Lower lobe of right lung (tissue), 2 donors: Measurements from ENCODE around the gene MAN2B1. TPM values are rescaled to one million over a fixed set of nuclear protein-coding genes. Genes with fewer than 3 reads are reported as not detected.

ENCODE experiments used
- ATAC-seq, 2 donors: fragments of 200-7000 bp; cut with Tn5 transposase; one replicate each; pipeline ENCODE4 v1.9.1; 2020 to 2022; ENCODE audit warnings: mild to moderate bottlenecking in 2 of 2, moderate library complexity in 2 of 2
- DNase-seq: peaks from one replicate; pipeline ENCODE4 v3.0.0-alpha.2; 2020
- H3K27ac ChIP-seq: fragments of 200-600 bp; one replicate; pipeline ENCODE4 v1.8.0; 2022
- H3K27me3 ChIP-seq: fragments of 200-600 bp; one replicate; pipeline ENCODE4 v1.8.0; 2022; ENCODE audit warnings: low read depth
- H3K36me3 ChIP-seq: fragments of 200-600 bp; one replicate; pipeline ENCODE4 v1.8.0; 2022; ENCODE audit warnings: mild to moderate bottlenecking
- H3K4me1 ChIP-seq: fragments of 200-600 bp; one replicate; pipeline ENCODE4 v1.8.0; 2022
- H3K4me3 ChIP-seq: fragments of 200-600 bp; one replicate; pipeline ENCODE4 v1.8.0; 2022; ENCODE audit warnings: mild to moderate bottlenecking
- H3K9me3 ChIP-seq: fragments of 200-600 bp; one replicate; pipeline ENCODE4 v1.8.0; 2022
- CTCF ChIP-seq: fragments of 200-600 bp; IDR thresholded peaks from one replicate; pipeline ENCODE4 v1.8.0; 2022; ENCODE audit warnings: antibody characterized with exemption, mild to moderate bottlenecking
- intact Hi-C: fragments of 100-400 bp; cut with DNase I; formaldehyde crosslinking; loops from one replicate; pipeline ENCODE4 v1.11.0; 2022
- total RNA-seq: library from RNA; stranded (reverse); fragmentation: NEBNext Ultra II Directional; extraction: Animal tissue kit (Norgen Biotek cat#: 25700); gene quantifications from one replicate; pipeline ENCODE4 v1.2.1, GENCODE V29; 2021
- donor health status: DM: no; HTN: yes; CAD: no; lungs with severe emphysema.

The MAN2B1 gene
- total RNA-seq, 1 donor from 2014 or later: 251 TPM

- no peak for TF ChIP-seq CTCF
- DNase-seq (no peak), ATAC-seq (no peak)
- Histone ChIP-seq H3K27me3 (no peaks in the 10 kb centered on the region), H3K4me3 (peak overlapping the region; percentile 97), H3K9me3 (no peaks in the 10 kb centered on the region), H3K36me3 (peaks cover 16% of the 10 kb centered on the region), H3K4me1 (peaks cover 20% of the 10 kb centered on the region), H3K27ac (no peak overlapping the region)
- intact Hi-C loops: no loop called here
These were observed 29.0 kb upstream of the MAN2B1 start for GRCh38 chr19:12695514-12695913.

DNA sequence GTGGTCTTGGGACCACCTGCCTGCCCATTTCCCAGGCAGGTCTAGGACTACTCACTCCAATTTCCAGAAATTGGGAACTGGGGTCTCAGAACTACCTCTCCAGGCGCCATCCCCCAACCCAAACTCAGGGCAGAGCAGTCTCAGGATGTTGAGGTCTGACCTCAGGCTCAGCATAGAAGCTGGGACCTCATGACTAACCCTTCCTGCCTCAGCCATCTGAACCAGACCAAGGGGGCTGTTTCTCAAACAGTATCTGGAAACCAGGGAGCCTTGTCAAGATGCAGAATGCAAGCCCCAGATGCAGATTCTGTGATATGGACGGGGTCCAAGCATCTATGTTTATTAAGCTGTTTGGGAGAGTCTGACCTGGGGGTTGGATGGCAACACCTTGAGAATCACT, 28.6 kb upstream of the MAN2B1 start:
- Histone ChIP-seq H3K9me3 (no peaks in the 10 kb centered on the region), H3K4me1 (peaks cover 20% of the 10 kb centered on the region), H3K4me3 (no peak overlapping the region), H3K36me3 (peaks cover 12% of the 10 kb centered on the region), H3K27me3 (no peaks in the 10 kb centered on the region), H3K27ac (no peak overlapping the region)
- TF ChIP-seq CTCF: no peak
- intact Hi-C loops: no loop called here
- DNase-seq (no peak), ATAC-seq (no peak)

DNA sequence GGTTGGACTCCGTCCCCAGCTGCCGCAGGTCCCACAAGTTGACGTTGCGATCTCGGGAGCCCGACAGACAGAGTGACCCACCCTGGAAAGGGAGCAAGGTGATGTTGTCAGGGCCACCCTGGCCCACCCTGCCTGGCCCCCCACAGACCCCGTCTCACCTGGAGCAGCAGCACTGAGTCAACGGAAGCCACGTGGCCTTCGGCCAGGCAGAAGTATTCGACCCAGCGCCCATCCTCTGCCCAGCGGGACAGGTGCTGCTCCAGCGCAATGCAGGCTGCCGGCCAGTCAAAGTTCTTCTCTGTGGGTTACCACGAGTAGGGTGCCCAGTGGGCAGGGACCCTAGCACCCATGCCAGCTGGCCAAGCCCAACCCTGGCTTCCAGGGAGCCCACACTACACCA, 28.1 kb upstream of the MAN2B1 start:
- intact Hi-C loops: no loop called here
- H3K36me3 ChIP-seq: peaks cover 8% of the 10 kb centered on the region
- no peak overlapping the region for H3K27ac ChIP-seq
- ATAC-seq: no peak
- no peak for DNase-seq
- no peaks in the 10 kb centered on the region for H3K9me3 ChIP-seq
- no peak for TF ChIP-seq CTCF
- H3K4me1 ChIP-seq: peaks cover 20% of the 10 kb centered on the region
- no peaks in the 10 kb centered on the region for H3K27me3 ChIP-seq
- no peak overlapping the region for H3K4me3 ChIP-seq

DNA sequence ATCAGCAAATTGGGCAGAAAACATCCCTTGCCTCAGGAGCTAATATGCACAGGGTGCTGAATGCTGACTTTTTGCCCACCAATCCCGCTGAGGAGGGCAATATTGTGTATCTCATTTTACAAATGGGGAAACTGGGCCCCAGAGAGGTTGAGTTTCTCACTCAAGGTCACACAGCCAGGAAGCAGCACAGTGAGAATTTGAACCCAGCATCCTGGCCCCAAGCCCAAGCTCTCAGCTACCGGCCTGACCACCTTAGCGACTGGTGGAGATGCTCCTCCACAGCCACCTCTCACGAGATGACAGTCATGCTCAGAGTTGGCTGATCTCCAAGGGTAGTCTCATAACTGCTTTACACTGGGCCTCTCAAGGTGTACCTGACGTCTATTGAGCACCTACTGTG, 26.4 kb upstream of the MAN2B1 start:
- Histone ChIP-seq H3K9me3 (no peaks in the 10 kb centered on the region), H3K27ac (no peak overlapping the region), H3K4me1 (peaks cover 20% of the 10 kb centered on the region), H3K27me3 (no peaks in the 10 kb centered on the region), H3K4me3 (no peak overlapping the region), H3K36me3 (peaks cover 4% of the 10 kb centered on the region)
- ATAC-seq: no peak
- intact Hi-C loops: no loop called here
- TF ChIP-seq CTCF: no peak
- DNase-seq: no peak

GRCh38 chr19:12689581-12690216, 23.2 kb upstream of the MAN2B1 start:
- ATAC-seq (peak in 1 of 2 donors; percentile 10), DNase-seq (no peak)
- intact Hi-C loops: no loop called here
- Histone ChIP-seq H3K27ac (no peak overlapping the region), H3K27me3 (no peaks in the 10 kb centered on the region), H3K9me3 (no peaks in the 10 kb centered on the region), H3K4me1 (no peaks in the 10 kb centered on the region), H3K4me3 (no peak overlapping the region), H3K36me3 (peaks cover 4% of the 10 kb centered on the region)
- no peak for TF ChIP-seq CTCF
